Neural cell (in vitro differentiated cells): ENCODE results near the gene SPRYD7.

Experiments
- CTCF ChIP-seq: fragments of 450-650 bp; IDR thresholded peaks from 2 replicates; pipeline ENCODE4 v1.5.1; 2014; ENCODE audit warnings: antibody characterized with exemption, mild to moderate bottlenecking, moderate library complexity; ENCODE audit not compliant: poor library complexity, severe bottlenecking
- EP300 ChIP-seq: fragments of 450-650 bp; conservative IDR thresholded peaks from 2 replicates; pipeline ENCODE4 v1.6.1; 2014; ENCODE audit warnings: antibody characterized with exemption, mild to moderate bottlenecking, moderate library complexity; ENCODE audit not compliant: poor library complexity, severe bottlenecking
- EZH2 ChIP-seq: fragments of 200-600, 300-800 bp; shearing (Covaris generic), sonication (generic); IDR thresholded peaks from 2 replicates; pipeline ENCODE4 v1.6.1; 2014; ENCODE audit warnings: antibody characterized with exemption, low read length, borderline replicate concordance, mild to moderate bottlenecking; ENCODE audit not compliant: insufficient read depth, poor library complexity, severe bottlenecking
- MXI1 ChIP-seq: fragments of 450-650 bp; conservative IDR thresholded peaks from 2 replicates; pipeline ENCODE4 v1.6.1; 2014; ENCODE audit warnings: antibody characterized with exemption, mild to moderate bottlenecking; ENCODE audit not compliant: poor library complexity, severe bottlenecking
- POLR2AphosphoS5 ChIP-seq: IDR thresholded peaks from 2 replicates; pipeline ENCODE4 v1.6.1; 2012
- RAD21 ChIP-seq: fragments of 450-650 bp; conservative IDR thresholded peaks from 2 replicates; pipeline ENCODE4 v1.6.1; 2014; ENCODE audit warnings: antibody characterized with exemption, mild to moderate bottlenecking, moderate library complexity
- REST ChIP-seq: IDR thresholded peaks from 2 replicates; pipeline ENCODE4 v1.6.1; 2012; ENCODE audit warnings: borderline replicate concordance
- SMC3 ChIP-seq: fragments of 450-650 bp; conservative IDR thresholded peaks from 2 replicates; pipeline ENCODE4 v1.6.1; 2014; ENCODE audit warnings: antibody characterized with exemption, mild to moderate bottlenecking, moderate library complexity; ENCODE audit not compliant: poor library complexity
- TAF1 ChIP-seq: IDR thresholded peaks from 2 replicates; pipeline ENCODE4 v1.6.1; 2012; ENCODE audit warnings: low read depth

- TF ChIP-seq POLR2AphosphoS5 = no peak
- TF ChIP-seq CTCF = no peak
- TF ChIP-seq MXI1 = no peak
- no peak for TF ChIP-seq TAF1
- TF ChIP-seq EZH2 = no peak
- TF ChIP-seq EP300 = no peak
- TF ChIP-seq REST = no peak
- no peak for TF ChIP-seq RAD21
- no peak for TF ChIP-seq SMC3
These were observed 39.7 kb upstream of the SPRYD7 start for GRCh38 chr13:49975826-49976225.
